NCI-H748 treated with DMSO at 0.1 percent for 48 hours (cell line): ENCODE measurements around the gene CDK6.
"Not testable (repeated sequence)": the region's sequence is repeated elsewhere in the genome, so short reads cannot be mapped to it uniquely, and the experiment has no call there.

ENCODE experiments used
- DNase-seq: peaks from one replicate; lab custom pipeline; 2025; lab: John Stamatoyannopoulos, UW

CDK6 gene

DNA sequence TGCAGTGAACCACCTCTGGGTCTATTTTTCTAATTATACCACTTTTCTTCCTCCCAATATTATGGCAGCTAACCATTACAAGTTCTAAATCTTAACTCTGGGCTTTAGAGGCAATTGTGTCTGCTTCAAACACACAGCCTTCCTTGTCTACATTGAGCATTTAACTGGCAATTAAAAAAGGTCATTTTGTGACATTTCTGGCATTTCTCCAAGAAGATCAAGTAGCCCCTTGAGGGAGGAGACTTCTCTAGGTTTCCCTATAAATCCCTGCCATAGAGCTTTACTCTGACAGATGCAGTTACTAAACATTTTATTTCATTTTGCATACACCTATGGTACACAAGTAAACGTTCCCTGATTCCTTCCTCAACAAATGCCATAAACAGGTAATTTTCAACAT, 212.8 kb downstream of the CDK6 start:
- no peak for DNase-seq

DNA sequence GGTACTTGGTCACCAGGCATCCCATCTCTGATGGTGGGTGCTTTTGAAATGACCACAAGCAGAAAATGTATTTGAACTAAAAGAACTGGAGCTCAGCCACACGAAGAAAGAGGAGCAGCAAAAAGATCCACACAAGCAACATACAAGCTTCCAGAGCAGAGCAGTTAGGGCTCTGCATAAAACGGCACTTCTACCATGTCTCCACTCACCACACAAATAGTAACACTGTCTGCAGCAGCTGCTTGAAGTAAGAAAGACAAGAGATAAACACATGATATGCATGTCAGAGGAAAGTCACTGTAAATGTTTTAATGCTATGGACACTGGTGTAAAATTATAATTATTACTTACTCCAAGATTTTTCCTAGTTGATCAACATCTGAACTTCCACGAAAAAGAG, 213.7 kb downstream of the CDK6 start:
- DNase-seq: no peak

DNA sequence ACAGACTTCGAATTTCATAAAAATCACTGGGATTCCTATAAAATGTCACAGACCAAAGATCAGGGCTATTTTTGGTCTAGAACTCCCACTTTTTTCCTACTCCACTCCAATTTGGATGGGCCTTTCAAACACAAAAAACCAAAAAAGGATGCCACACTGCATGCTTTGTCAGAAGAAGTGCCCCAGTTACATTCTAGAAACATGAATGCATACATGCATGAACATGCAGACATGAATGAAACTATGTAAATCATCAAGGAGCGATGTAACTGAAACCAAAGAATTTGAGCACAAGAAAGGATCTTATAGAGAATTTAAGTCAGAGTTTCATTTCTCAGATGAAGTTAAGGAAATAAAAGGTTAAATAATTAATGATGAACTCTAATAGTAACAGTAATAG, 214.3 kb downstream of the CDK6 start:
- DNase-seq: no peak

DNA sequence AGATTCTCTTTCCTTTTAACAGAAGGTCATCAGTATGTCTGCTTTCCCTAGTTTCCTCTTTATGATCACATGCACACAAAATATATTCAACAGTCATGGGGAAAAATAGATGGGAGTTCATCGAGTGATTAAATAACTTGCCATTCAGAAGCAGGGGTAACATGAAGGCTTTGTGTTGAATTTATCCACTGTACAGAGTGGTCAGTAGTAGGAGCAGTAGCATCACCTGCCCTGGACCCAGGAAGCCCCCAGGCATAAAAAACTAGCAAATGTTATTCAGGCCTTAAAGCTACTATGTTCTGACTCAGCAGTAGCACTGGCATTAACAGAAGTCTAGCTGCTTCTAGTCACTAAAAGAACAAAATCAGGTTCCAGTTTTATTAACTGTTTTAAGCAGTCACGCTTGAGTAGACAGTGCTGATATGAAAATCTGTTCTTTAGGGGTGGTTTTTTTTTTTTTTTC, 214.8 kb downstream of the CDK6 start:
- no peak for DNase-seq

DNA sequence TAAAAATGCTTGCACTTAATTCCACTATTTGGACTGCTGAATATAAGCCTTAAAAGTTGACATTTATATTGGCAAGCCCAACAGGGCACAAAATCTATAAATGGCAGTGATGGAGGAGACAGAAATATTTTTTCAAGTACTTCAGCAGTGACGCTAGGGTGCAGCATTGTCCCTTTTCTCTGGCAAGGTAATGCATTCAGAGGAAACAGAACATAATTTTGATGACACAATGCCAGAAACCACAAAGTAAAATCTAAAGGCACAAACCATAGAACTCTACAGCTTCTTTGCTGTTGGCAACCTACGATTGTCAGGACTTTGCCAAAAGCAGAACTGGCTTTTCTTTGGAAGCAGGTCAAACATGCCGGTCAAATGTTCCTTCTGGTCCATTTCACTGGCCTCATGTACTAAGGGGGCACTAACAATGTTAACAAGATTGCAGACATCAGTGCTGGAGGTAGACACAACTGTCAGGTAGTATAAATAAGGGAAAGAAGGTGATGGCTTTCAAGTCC, 215.3 kb downstream of the CDK6 start:
- DNase-seq: peak; percentile 46

DNA sequence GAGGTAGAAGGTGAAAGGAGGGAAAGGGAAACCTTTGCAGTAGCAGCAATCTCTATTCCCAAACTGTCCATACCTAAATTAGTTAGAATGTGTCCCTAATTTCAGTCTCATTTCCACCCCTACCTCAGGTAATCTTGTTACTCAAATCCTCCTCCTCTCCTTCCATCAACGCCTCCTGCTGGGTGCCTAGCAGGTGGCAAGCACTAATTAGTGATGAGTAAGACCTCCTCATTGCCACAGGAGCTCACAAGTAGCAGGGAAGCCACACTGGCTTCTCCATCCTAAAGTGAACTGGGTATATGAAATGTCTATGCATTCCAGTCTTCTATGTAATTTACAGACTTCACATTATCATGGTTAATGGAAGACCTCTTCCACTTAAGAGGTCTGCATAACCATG, 220.5 kb downstream of the CDK6 start:
- DNase-seq: no peak

DNA sequence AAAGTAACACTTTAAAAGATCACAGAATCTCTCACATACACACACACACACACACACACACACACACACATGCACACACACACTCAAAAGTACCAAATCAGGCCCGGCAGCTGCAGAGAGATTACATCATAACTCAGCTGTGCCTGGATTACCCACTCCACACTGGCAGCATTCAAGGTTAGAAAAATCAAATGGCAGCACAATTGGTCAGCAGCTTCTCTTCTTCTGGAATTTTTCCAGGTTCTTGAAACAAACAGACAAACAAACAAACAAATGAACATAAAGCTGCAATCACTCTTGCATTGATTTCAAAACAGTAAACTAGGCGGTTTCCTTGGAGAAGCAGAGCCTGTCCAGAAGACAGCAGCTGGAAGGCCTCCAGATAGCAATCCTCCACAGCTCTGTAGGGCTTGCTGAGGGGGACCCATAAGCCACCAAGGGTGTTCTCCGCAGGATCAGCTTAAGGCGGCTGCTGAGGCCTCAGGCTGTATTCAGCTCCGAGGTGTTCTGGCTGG, 221.7 kb downstream of the CDK6 start:
- DNase-seq: no peak

DNA sequence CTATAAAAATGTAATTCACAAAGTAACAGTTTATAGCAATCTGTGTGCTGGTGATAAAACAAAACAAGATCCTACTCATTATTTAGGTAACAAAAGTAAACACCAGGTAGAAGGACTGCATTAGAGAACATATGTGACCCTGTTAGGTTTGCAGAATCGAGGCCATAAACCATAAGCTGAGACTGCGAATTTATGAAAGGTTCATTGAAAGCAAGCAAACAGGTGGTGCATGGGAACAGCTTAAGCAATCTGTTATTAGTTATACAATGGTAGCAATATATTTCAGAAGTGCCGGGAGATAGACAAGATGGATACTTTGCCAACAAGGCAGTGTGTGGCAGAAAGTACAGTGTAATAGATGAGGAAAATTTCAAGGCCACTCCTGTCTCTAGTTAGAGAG, 222.7 kb downstream of the CDK6 start:
- no peak for DNase-seq

DNA sequence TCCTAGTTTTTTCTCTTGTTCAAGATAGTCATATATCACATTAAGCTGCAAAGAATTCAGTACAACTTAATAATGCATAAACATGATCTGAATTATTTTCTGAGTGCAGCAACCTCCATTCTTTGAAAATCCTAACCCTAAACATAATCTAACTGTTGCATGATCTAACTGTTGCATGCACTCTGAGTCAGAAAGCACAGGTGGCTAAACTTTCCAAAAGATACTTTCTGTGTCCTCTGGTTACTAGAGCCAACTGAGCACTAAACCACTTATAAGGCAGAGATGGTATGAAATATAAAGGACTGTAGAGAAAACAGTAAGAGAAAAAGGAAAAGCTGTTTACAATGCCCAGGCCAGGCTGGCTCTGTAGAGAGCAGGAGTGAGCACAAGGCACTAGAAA, 223.2 kb downstream of the CDK6 start:
- DNase-seq: no peak

DNA sequence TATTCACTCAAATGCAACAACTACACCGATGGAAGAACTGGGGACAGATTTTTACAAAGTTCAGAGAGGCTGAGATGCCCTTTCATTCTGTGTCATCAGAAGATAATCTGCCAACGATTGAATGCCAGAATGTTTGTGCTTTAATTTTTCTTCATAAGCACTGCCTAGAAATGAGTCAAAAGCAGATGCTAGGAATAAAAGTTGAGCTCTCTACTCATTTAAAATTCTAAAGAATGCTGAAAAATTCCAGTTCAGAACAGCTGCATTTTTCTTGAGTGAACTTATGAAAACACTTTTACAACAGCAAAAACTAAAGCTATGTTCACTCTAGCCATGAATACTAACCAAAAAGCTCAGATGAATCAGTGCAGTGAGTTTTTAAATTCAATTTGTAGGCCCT, 223.9 kb downstream of the CDK6 start:
- DNase-seq: no peak

DNA sequence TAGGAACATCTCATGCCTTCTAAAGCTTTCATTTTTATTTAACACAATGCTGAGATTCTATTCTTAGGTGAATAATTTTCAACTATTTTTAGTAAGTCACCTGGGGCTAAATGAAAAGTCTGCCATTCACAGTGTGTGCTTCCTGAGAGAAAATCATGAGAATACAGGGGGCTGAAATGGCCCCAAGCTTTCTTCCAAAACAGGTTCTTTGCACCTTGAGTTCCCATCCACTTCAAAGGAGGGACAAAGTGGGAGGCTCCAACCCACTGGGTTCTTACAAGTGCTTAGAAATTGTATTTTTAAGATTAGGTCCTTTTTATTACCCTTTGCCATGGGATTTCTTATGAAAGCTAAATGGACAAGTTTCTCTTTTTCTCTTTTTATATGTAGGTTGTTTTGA, 224.6 kb downstream of the CDK6 start:
- no peak for DNase-seq

DNA sequence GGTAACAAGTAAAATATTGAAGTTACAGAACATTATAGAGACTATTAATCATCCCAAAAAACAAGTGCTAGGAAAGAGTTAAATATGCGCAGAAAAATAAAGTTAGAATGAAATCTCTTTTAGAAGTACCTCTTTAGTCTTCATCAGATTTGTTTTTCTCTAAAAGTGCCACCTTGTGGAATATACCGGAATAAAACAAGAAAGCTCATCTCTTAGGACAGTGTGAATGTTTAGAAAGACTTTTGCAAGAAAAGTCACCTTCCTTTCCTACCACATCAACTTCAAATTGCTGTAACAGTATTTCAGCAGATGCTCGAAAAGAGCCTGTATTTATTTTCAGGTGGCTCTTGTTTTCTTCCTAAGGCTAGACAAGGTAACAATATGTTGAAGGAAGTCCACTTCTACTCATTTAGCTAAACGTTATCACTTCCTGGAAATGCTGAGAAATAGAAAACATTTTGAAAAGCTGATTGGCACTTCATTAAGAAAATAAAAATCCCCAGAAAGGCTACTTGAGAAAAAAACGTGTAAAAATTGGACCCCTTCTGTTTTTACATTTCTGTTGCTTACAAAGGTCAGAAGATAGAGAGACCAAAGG, 226.4 kb downstream of the CDK6 start:
- DNase-seq: peak; percentile 29

DNA sequence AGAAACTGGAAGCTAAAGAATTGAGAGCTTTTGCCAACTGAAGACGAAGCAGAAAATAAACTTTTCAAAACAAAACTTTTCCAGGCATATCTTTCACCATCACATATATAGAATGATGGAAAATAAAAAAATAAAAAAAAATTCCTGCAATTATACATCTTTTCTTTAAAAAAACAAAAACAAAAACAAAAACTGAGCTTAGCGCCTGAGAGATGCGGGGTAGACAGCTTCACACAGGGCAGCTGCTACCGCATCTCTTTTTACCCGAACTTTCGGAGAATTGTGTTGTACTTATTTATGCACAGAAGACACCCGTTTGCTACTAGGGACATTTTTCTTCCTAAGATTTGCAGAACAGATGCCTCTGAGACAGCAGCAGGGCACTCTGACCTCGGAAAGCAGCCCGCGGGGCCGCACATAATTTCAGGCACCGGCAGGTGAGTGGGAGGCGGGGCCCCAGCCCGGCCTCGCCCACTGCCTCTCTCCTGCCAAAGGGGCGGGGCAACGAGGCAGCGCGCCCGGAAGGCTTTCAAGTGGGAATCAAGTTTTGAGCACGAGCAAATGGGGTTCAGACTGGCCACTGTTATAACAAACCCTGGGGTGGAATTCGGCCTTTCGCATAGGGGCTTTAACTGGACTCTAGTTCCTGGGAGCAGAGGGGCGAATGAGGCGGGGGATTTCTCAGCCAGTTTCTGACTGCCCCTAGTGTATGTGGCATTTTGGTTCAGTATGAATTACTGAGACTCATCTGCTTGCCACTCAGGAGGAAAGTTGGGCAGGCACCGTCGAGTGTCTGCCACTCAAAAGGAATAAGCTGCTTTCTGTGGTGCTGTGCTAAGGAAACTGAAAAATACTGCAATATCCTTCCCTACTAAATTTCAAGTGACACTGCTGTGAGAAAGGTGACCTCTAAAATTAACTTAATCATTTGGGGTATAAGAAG, 227.7 kb downstream of the CDK6 start:
- peak; percentile 43 for DNase-seq

DNA sequence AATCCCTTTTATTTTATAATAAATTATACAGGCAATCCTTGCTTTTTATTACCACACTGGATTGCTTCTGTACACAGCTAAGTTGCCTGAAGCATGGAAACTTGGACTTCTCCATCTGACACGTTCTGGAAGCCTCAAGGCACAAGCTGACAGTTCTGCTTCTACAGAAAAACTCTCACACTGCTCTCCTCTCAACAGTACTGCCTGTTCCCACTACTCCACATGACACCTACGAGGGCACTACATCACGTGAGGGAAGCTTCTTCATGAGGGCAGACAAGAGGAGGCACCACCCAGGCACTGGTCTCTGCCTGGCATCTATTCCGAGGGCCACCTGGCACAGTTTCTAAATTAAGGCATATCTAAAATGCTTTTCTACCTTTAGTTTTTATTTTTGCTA, 229.4 kb downstream of the CDK6 start:
- no peak for DNase-seq

DNA sequence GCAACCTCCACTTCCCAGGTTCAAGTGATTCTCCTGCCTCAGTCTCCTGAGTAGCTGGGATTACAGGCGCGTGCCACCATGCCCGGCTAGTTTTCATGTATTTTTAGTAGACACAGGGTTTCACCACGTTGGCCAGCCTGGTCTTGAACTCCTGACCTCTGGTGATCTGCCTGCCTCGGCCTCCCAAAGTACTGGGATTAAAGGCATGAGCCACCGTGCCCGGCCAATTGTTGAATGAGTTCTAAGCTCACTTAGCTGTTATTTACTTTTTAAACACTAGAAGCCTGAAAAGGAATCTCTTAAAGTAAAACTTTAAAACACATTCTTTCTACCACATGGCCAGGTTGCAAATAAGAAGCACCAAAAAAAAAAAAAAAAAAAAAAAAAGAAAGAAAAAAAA, 231.9 kb downstream of the CDK6 start:
- DNase-seq: not testable (repeated sequence)

DNA sequence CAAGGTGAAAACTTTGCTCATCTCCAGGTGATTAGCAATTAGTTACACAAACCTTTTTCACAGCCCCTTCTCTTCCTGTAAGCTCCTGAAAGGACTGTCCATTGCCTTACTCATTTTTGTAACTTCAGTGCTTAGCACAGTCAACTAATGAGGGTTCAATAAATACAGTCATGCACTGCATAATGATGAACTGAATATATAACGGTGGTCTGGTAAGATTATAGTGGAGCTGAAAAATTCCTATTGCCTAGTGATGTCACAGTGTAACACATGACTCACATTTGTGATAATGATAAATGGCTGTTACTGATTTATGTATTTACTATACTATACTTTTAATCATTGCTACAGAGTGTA, 233.3 kb downstream of the CDK6 start:
- no peak for DNase-seq

DNA sequence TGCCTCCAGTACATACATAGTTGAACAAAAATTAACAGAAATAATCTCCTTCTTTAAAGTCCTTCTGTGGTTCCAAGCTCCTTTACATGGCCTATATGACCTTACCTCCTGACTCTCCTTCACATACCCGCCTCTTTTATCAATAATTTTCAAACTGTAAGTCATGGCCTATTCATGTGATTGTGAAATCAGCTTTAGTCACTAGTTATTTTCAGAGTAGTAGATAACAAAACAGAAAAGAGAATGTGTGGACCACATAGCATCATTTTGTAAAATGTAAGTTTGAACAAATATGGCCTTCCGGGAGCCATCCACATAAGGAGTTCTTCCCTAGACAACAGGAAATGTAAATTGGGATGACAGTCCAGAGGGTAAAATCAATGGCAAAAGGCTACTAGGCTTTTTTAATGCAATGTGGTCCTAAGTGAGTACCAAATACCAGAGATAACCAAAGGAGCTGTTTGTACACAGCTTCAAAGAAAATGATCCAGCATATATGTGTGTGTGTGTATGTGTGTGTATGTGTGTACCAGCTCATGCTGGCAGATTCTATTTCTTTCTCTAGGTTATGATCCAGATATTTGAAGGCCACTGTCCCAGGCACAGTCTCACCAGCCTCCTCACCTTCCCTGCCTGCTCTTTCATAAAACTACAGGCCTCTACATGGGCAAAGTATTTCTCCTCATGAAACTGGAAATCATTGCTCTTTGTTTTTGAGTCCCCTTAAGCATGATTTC, 233.9 kb downstream of the CDK6 start:
- DNase-seq: no peak

DNA sequence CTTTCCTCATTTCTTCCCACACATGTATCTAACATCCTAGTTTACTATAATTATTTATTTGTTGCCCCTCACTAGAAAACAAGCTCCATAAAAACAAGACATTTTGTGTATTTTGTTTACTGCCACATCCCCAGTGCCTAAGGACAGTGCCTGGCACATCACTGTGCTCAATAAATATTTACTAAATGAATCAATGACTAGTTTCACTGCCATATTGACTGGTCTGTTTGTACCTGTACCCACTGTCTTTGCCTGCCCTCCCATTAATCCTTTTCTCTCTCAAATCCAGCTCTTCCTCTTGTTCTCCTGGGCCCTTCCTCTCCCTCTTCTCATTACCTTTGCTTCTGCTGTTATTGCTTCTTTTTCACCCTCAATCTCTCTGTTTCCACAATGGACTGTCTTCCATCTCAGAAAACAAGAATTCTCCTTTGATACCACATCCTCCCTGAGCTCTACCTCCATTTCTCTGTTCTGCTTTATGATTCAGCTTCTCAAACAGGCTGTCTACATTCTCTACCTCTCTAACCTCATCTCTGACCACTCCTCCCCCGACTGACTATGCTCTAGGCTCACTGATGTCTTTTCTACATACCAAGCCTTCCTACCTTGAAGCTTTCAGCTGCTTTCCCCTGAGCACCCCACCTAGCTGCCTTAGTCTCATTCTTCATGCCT, 237.9 kb downstream of the CDK6 start:
- no peak for DNase-seq

DNA sequence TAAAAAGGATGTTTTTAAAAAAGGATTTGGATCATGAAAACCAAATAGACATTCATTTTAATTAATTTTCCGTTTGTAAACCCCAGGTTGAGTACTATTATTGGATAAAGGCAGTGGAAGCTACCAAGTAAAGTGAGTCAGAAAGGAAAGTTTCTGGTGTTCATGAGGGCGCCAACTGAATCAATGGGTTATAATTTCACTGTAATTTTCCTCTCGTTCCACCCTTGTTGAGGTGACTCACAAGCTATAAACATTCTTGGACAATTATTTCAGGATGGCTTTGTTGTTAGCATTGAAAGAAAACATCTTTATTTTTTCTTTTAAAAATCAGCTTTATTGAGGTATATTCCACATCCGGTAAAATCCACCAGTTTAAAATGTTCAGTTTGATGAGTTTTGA, 241.1 kb downstream of the CDK6 start:
- no peak for DNase-seq

DNA sequence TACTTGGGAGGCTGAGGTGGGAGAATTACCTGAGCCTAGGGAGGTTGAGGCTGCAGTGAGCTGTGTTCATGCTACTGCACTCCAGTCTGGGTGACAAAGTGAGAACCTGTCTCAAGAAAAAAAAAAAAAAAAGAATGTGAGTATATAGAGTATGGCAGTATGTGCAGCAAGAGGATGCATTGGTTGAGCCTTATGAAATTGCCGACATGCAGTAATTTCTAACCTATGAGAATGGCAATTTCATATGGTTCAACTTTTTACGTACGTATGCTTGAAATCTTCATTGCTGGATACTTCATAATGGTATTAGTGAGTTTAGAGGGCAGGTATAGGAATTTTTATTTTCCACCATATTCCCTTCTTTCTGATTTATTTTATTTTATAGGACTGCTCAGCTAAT, 241.6 kb downstream of the CDK6 start:
- DNase-seq: no peak

DNA sequence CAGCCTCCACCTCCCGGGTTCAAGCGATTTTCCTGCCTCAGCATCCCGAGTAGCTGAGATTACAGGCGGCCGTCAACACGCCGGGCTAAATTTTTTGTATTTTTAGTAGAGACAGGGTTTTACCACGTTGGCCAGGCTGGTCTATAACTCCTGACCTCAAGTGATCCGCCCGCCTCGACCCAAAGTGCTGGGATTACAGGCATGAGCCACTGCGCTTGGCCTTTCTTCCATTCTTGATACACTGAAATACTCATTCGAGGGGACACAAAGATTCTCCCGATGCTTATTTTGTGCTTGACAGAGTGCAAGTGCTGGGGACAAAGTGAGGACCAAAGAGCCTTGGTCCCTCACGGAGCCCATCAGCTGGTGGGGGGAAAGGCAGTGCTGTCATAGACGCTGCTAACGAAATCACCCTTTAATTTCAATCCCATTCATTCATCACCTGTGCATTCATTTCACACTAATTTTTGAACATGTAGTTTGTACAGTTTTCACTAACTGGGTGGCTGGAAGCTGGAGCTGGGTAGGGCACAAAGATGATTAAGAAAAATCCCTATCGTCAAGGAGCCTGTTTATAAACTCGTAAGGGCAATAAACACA, 245.6 kb downstream of the CDK6 start:
- DNase-seq: no peak

DNA sequence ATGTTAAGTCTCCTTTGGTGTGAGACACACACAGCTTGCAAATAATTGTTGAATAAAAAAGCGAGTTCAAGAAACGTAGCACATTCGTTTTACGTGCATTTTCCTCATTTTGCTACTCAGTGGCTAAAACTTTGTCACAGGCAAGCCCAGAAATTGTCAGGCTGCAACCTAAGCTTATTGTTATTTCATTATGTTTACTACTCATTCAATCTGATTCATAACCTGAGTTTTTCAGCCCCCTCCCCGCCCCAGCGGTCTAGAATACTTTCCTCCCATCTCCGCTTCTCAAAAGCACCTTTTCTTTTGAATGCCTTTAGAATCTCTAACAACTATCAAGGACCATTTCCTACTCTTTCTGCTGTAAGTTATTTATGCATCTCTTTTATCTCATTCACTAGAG, 247.3 kb downstream of the CDK6 start:
- no peak for DNase-seq
